Keratinocyte (primary cell): ENCODE measurements around the gene MICAL3. TPM values are rescaled to one million over a fixed set of nuclear protein-coding genes. Genes with fewer than 3 reads are reported as not detected.

Source experiments
- DNase-seq: peaks from one replicate; pipeline ENCODE4 v3.0.0-alpha.2; 2011; ENCODE audit warnings: low read depth, missing footprints, low spot score
- FAIRE-seq: peaks from 2 replicates; lab custom pipeline; 2011; peaks lifted over from hg19 to GRCh38; lab: Jason Lieb, UNC
- H2AFZ ChIP-seq: 2 replicates; pipeline ENCODE4 v1.6.0; 2012; ENCODE audit warnings: low read length, control low read depth, inconsistent platforms; ENCODE audit not compliant: control insufficient read depth
- H3K27ac ChIP-seq: 2 replicates; pipeline ENCODE4 v1.5.1; 2011; ENCODE audit warnings: low read length; ENCODE audit not compliant: control insufficient read depth, insufficient read depth
- H3K27me3 ChIP-seq: 3 replicates; pipeline ENCODE4 v1.6.0; 2011; ENCODE audit warnings: low read length; ENCODE audit not compliant: control insufficient read depth, insufficient read depth; ENCODE audit errors: extremely low read depth
- H3K36me3 ChIP-seq, 2 experiments: 2 replicates in 1 of 2; 3 replicates in 1 of 2; pipeline ENCODE4 v1.5.1; 2011; ENCODE audit warnings: low read length in 2 of 2, mild to moderate bottlenecking in 1 of 2; ENCODE audit not compliant: control insufficient read depth in 2 of 2, insufficient read depth in 2 of 2; ENCODE audit errors: extremely low read depth in 1 of 2
- H3K4me1 ChIP-seq: 3 replicates; pipeline ENCODE4 v1.5.1; 2011; ENCODE audit warnings: low read length; ENCODE audit not compliant: control insufficient read depth, insufficient read depth; ENCODE audit errors: extremely low read depth
- H3K4me2 ChIP-seq: 3 replicates; pipeline ENCODE4 v1.6.0; 2011; ENCODE audit warnings: low read depth, low read length; ENCODE audit not compliant: control insufficient read depth, insufficient read depth; ENCODE audit errors: extremely low read depth
- H3K4me3 ChIP-seq, 3 experiments: fragments of 200-600 bp in 1 of 3; sonication (generic) in 1 of 3; 2 replicates in 2 of 3; 3 replicates in 1 of 3; pipeline ENCODE4 v1.5.1; 2011 to 2016; ENCODE audit warnings: low read length in 3 of 3, mild to moderate bottlenecking in 3 of 3, control low read depth in 2 of 3, inconsistent platforms in 1 of 3, low read depth in 1 of 3, mixed read lengths in 1 of 3, mixed run types in 1 of 3, moderate library complexity in 1 of 3; ENCODE audit not compliant: control insufficient read depth in 2 of 3, insufficient read depth in 2 of 3; ENCODE audit errors: extremely low read depth in 1 of 3
- H3K79me2 ChIP-seq: 2 replicates; pipeline ENCODE4 v1.6.0; 2012; ENCODE audit warnings: low read length; ENCODE audit not compliant: control insufficient read depth, insufficient read depth
- H3K9ac ChIP-seq: 3 replicates; pipeline ENCODE4 v1.6.0; 2011; ENCODE audit warnings: low read length; ENCODE audit not compliant: control insufficient read depth, insufficient read depth; ENCODE audit errors: extremely low read depth
- H3K9me1 ChIP-seq: 3 replicates; pipeline ENCODE4 v1.6.0; 2011; ENCODE audit warnings: low read length; ENCODE audit not compliant: control insufficient read depth, insufficient read depth; ENCODE audit errors: extremely low read depth
- H3K9me3 ChIP-seq: 2 replicates; pipeline ENCODE4 v1.5.1; 2012; ENCODE audit warnings: low read depth, low read length; ENCODE audit not compliant: control insufficient read depth
- H4K20me1 ChIP-seq: 3 replicates; pipeline ENCODE4 v1.6.0; 2011; ENCODE audit warnings: low read length; ENCODE audit not compliant: control insufficient read depth, insufficient read depth; ENCODE audit errors: extremely low read depth
- EZH2 ChIP-seq: IDR thresholded peaks from one replicate; pipeline ENCODE4 v1.6.1; 2012; ENCODE audit warnings: inconsistent platforms, mild to moderate bottlenecking, low read length, moderate library complexity
- dilution Hi-C: fragments of 300-500 bp; cut with MboI; formaldehyde crosslinking; loops from one replicate; pipeline ENCODE4 v1.7.0; 2020; ENCODE audit warnings: low sequenced_read_pairs; ENCODE audit not compliant: extremely low pct_ligation_motif_present
- polyA plus RNA-seq, 5 experiments: library from polyadenylated mRNA; depleted of rRNA in 3 of 5; stranded (reverse) in 3 of 5; stranded (forward) in 1 of 5; unstranded in 1 of 5; fragments of >200 nt; gene quantifications; 1 replicate in 1 of 5; 2 replicates in 3 of 5; 3 replicates in 1 of 5; pipeline versions ENCODE4 v1.2.1 to v1.2.3, GENCODE V29; 2011 to 2012; ENCODE audit warnings: missing spikeins in 2 of 5, low read depth in 1 of 5, low replicate concordance in 1 of 5
- TF ChIP-seq, protein P1 (sequence below), 3 experiments: IDR thresholded peaks in 1 of 3; conservative IDR thresholded peaks in 1 of 3; optimal IDR thresholded peaks in 1 of 3; 2 replicates in 2 of 3; 3 replicates in 1 of 3; pipeline versions ENCODE3 to v1.5.1; 2011; ENCODE audit warnings: low read length in 3 of 3, mild to moderate bottlenecking in 3 of 3, moderate library complexity in 2 of 3, control low read depth in 1 of 3, inconsistent platforms in 1 of 3; ENCODE audit not compliant: insufficient read depth in 2 of 3; ENCODE audit errors: extremely low read depth in 1 of 3

MICAL3 gene
- polyA plus RNA-seq, 1 donor (not counting 4 experiments of a cell fraction or from before 2014, with no cell fraction given): 27.9 TPM

DNA sequence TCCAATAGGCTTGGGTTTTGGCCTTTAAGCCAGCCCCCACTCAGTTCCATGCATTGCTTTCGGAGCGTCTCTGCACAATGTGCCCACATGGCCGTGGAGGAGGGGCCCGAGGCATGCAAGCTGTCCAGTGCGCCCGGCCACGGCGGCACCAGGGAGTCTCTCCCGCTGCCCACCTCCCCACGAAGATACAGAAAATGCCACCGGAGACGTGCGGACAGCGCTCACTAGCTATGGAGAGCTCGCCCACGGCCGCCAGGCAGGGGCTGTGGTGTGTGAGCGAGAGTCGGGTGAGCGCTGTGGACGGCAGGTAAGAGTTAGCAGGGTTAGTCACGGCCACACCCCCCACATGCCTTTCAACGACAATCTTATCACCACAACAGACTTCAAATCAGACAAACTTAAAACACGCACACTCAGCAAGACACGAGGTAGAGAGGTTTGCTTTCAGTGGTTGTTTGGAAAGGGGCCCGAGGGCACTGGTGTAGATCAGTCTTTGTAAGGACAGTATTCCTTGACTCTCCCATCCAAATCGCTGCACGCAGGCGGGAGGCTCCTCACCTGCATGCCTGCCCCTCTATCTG is 231.4 kb downstream of the MICAL3 start:
- no peaks in the 10 kb centered on the region for H3K4me1 ChIP-seq
- H3K4me3 ChIP-seq: no peak overlapping the region
- no peak overlapping the region for H3K4me2 ChIP-seq
- H3K9ac ChIP-seq: no peak overlapping the region
- no peaks in the 10 kb centered on the region for H3K9me3 ChIP-seq
- H3K79me2 ChIP-seq: no peaks in the 10 kb centered on the region
- H3K27me3 ChIP-seq: no peaks in the 10 kb centered on the region
- dilution Hi-C loops: no loop called here
- H3K36me3 ChIP-seq: peaks cover 17 to 33% of the 10 kb centered on the region in 2 experiments
- DNase-seq (no peak), FAIRE-seq (no peak)
- H3K27ac ChIP-seq: no peak overlapping the region
- H2AFZ ChIP-seq: no peak overlapping the region
- H3K9me1 ChIP-seq: no peaks in the 10 kb centered on the region
- H4K20me1 ChIP-seq: no peaks in the 10 kb centered on the region
- TF ChIP-seq, protein P1, sequence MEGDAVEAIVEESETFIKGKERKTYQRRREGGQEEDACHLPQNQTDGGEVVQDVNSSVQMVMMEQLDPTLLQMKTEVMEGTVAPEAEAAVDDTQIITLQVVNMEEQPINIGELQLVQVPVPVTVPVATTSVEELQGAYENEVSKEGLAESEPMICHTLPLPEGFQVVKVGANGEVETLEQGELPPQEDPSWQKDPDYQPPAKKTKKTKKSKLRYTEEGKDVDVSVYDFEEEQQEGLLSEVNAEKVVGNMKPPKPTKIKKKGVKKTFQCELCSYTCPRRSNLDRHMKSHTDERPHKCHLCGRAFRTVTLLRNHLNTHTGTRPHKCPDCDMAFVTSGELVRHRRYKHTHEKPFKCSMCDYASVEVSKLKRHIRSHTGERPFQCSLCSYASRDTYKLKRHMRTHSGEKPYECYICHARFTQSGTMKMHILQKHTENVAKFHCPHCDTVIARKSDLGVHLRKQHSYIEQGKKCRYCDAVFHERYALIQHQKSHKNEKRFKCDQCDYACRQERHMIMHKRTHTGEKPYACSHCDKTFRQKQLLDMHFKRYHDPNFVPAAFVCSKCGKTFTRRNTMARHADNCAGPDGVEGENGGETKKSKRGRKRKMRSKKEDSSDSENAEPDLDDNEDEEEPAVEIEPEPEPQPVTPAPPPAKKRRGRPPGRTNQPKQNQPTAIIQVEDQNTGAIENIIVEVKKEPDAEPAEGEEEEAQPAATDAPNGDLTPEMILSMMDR (optimal IDR thresholded peaks at IDR 0.05 in 1 of 3, IDR thresholded peaks at IDR 0.05 in 1 of 3, conservative IDR thresholded peaks at IDR 0.05 in 1 of 3; ENCODE audit: extremely low read depth in 1 of 3, insufficient read depth in 2 of 3, low read length in 3 of 3): no peak

DNA sequence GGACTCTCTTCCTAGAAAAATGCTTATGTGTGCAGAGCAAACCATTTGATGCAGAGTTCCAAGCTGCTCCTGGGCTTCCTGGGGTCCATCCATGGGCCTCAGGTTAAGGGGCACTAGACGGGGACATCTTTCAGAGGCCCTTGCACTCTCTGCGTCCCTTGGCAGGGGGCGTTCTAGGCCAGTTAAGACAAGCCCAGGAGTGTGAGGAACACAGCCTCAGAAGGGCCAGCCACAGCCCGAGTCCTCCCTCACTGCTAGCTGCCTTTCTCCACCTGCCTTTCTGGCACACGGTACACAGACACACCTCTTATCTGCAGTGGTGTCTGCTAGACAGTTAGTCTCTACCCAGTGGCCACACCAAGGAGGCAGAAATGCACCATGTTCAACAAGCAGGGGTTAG is 232.1 kb downstream of the MICAL3 start:
- H3K9ac ChIP-seq: no peak overlapping the region
- H3K9me3 ChIP-seq: no peaks in the 10 kb centered on the region
- no peak overlapping the region for H2AFZ ChIP-seq
- H3K9me1 ChIP-seq: no peaks in the 10 kb centered on the region
- H3K4me1 ChIP-seq: no peaks in the 10 kb centered on the region
- peaks cover 17 to 34% of the 10 kb centered on the region in 2 experiments for H3K36me3 ChIP-seq
- no peak for FAIRE-seq
- no peaks in the 10 kb centered on the region for H4K20me1 ChIP-seq
- dilution Hi-C loops: no loop called here
- no peaks in the 10 kb centered on the region for H3K79me2 ChIP-seq
- H3K4me2 ChIP-seq: no peak overlapping the region
- H3K27me3 ChIP-seq: no peaks in the 10 kb centered on the region
- DNase-seq: no peak
- no peak for TF ChIP-seq EZH2
- TF ChIP-seq, protein P1 (optimal IDR thresholded peaks at IDR 0.05 in 1 of 3, IDR thresholded peaks at IDR 0.05 in 1 of 3, conservative IDR thresholded peaks at IDR 0.05 in 1 of 3; ENCODE audit: extremely low read depth in 1 of 3, insufficient read depth in 2 of 3, low read length in 3 of 3): peak in 1 of 3 experiments; percentile 20
- H3K27ac ChIP-seq: no peak overlapping the region
- no peak overlapping the region for H3K4me3 ChIP-seq
